T-cell (primary cell): Measurements from ENCODE around the gene SLC35A3. TPM values are rescaled to one million over a fixed set of nuclear protein-coding genes. Genes with fewer than 3 reads are reported as not detected.
A peak's percentile ranks its signal among the peaks of the same experiment; 100 is the strongest.

ENCODE experiments used
- ATAC-seq, 4 experiments: fragments of 200-7000 bp in 3 of 4; fragments of 150-1000 bp in 1 of 4; cut with Tn5 transposase; replicated peaks in 1 of 4; 1 replicate in 3 of 4; 2 replicates in 1 of 4; pipeline ENCODE4 v1.10.0; 2021; ENCODE audit warnings: moderate library complexity in 3 of 4, mild to moderate bottlenecking in 2 of 4, moderate number of reproducible peaks in 1 of 4
- CTCF ChIA-PET, 2 donors: fragments of 300-600 bp; sonication (Branson Sonifier 250); formaldehyde crosslinking; loops; one replicate each; lab custom pipeline; 2022; ENCODE audit warnings: antibody characterized with exemption in 2 of 2; lab: Charles Lee
- POLR2A ChIA-PET, 2 donors: fragments of 300-600 bp; sonication (Branson Sonifier 250); formaldehyde crosslinking; loops; one replicate each; lab custom pipeline; 2022; ENCODE audit warnings: antibody characterized with exemption in 2 of 2; lab: Charles Lee
- DNase-seq, 35 experiments: peaks; one replicate each; pipeline versions ENCODE4 v3.0.0 to v3.0.0-alpha.2; 2013 to 2023
- H3K27ac ChIP-seq: one replicate; pipeline ENCODE4 v1.5.1; 2013; ENCODE audit warnings: low read length
- H3K27me3 ChIP-seq, 2 experiments: replicated peaks in 1 of 2; 1 replicate in 1 of 2; 2 replicates in 1 of 2; pipeline versions ENCODE4 v1.6.1 to v1.7.0; 2013; ENCODE audit warnings: low read length in 1 of 2, mixed read lengths in 1 of 2; ENCODE audit not compliant: control insufficient read depth in 2 of 2, insufficient read depth in 2 of 2; ENCODE audit errors: extremely low read depth in 1 of 2
- H3K36me3 ChIP-seq, 2 donors: 1 replicate in 1 of 2; 2 replicates in 1 of 2; pipeline versions ENCODE4 v1.6.1 to v1.7.0; 2013; ENCODE audit warnings: low read length in 1 of 2; ENCODE audit not compliant: control insufficient read depth in 2 of 2, insufficient read depth in 1 of 2; ENCODE audit errors: extremely low read depth in 1 of 2
- H3K4me1 ChIP-seq, 2 experiments: 1 replicate in 1 of 2; 2 replicates in 1 of 2; pipeline versions ENCODE4 v1.6.1 to v1.7.0; 2013; ENCODE audit warnings: low read length in 2 of 2, mixed read lengths in 1 of 2; ENCODE audit not compliant: insufficient read depth in 2 of 2, control insufficient read depth in 1 of 2; ENCODE audit errors: extremely low read depth in 1 of 2
- H3K4me3 ChIP-seq, 2 donors: 1 replicate in 1 of 2; 2 replicates in 1 of 2; pipeline versions ENCODE4 v1.5.1 to v1.7.0; 2013; ENCODE audit warnings: mild to moderate bottlenecking in 2 of 2, low read length in 1 of 2, moderate library complexity in 1 of 2; ENCODE audit not compliant: control insufficient read depth in 1 of 2; ENCODE audit errors: extremely low read depth in 1 of 2
- H3K9me3 ChIP-seq: 2 replicates; pipeline ENCODE4 v1.7.0; 2013
- H3K27ac Mint-ChIP-seq, 2 donors: one replicate each; pipeline ENCODE4 v1.8.0; 2020 to 2021; ENCODE audit warnings: mild to moderate bottlenecking in 2 of 2, mixed read lengths in 2 of 2
- H3K27me3 Mint-ChIP-seq, 2 donors: one replicate each; pipeline ENCODE4 v1.8.0; 2021 to 2022; ENCODE audit warnings: mixed read lengths in 2 of 2
- H3K36me3 Mint-ChIP-seq: one replicate; pipeline ENCODE4 v1.8.0; 2021; ENCODE audit warnings: mixed read lengths
- H3K4me1 Mint-ChIP-seq, 3 donors: one replicate each; pipeline ENCODE4 v1.8.0; 2020 to 2022; ENCODE audit warnings: mixed read lengths in 3 of 3, mild to moderate bottlenecking in 1 of 3
- H3K4me3 Mint-ChIP-seq, 3 donors: one replicate each; pipeline ENCODE4 v1.8.0; 2020 to 2022; ENCODE audit warnings: mild to moderate bottlenecking in 3 of 3, mixed read lengths in 3 of 3, moderate library complexity in 3 of 3
- H3K9me3 Mint-ChIP-seq, 3 donors: one replicate each; pipeline ENCODE4 v1.8.0; 2020 to 2022; ENCODE audit warnings: mixed read lengths in 3 of 3
- WGBS: methylation state at CpG from one replicate; pipeline ENCODE4 v1.1.5; 2013; ENCODE audit warnings: missing lambda C conversion rate; ENCODE audit not compliant: insufficient coverage; 5-methylcytosine and 5-hydroxymethylcytosine counted together
- total RNA-seq, 35 experiments: library from RNA in 6 of 35; stranded (reverse) in 6 of 35; fragments of 120-200 nt in 1 of 35; gene quantifications; one replicate each; pipeline versions ENCODE4 v1.2.1 to v1.2.4 and lab custom pipeline; 2013 to 2026

The SLC35A3 gene
- total RNA-seq, 5 donors from 2014 or later (not counting 1 experiment from before 2014, with no cell fraction given) = 21.5 to 31.8 (median 24.5) TPM

DNA sequence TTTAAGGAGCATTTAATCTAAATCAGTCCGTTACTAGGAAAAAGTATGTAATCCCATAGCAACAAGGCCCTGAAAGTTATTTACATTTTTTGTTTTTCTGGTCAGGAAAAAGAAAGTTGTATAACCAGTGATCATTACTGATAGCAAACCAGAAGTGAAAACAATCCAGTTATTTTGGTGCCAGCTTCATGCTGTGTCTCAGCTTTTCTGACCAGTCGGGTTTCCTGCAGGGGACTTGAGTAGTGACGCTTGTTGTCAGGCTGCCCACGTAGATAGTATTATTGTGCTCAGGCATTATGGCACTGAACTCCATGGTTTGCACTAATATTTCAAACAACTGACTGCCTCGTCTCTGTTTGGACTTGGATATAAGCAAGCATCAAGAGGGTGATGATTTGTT is 107.7 kb downstream of the SLC35A3 start:
- peak overlapping the region in 1 of 2 donors; percentile 25 for H3K27ac Mint-ChIP-seq
- no peaks in the 10 kb centered on the region for H3K9me3 Mint-ChIP-seq
- H3K4me1 ChIP-seq = no peaks in the 10 kb centered on the region
- no peaks in the 10 kb centered on the region for H3K9me3 ChIP-seq
- no peak for ATAC-seq
- H3K27ac ChIP-seq = no peak overlapping the region
- H3K27me3 Mint-ChIP-seq = no peaks in the 10 kb centered on the region
- peaks cover 31% of the 10 kb centered on the region for H3K36me3 Mint-ChIP-seq
- peaks cover 0 to 2% (median 0%) of the 10 kb centered on the region in 3 donors for H3K4me1 Mint-ChIP-seq
- ChIA-PET CTCF (no interaction called here), POLR2A (no interaction called here)
- peaks cover 5 to 64% of the 10 kb centered on the region in 2 donors for H3K36me3 ChIP-seq
- 100% methylated on average over 3 of the region's 5 CpGs for WGBS
- DNase-seq = no peak
- no peaks in the 10 kb centered on the region for H3K27me3 ChIP-seq
- H3K4me3 Mint-ChIP-seq = no peak overlapping the region
- H3K4me3 ChIP-seq = no peak overlapping the region

- DNase-seq (no peak), ATAC-seq (no peak)
- Mint-ChIP-seq H3K27me3 (no peaks in the 10 kb centered on the region), H3K4me1 (no peaks in the 10 kb centered on the region), H3K4me3 (no peak overlapping the region), H3K27ac (no peak overlapping the region), H3K9me3 (no peaks in the 10 kb centered on the region), H3K36me3 (peaks cover 19% of the 10 kb centered on the region)
- no peaks in the 10 kb centered on the region for H3K9me3 ChIP-seq
- peaks cover 5 to 58% of the 10 kb centered on the region in 2 donors for H3K36me3 ChIP-seq
- no peak overlapping the region for H3K4me3 ChIP-seq
- ChIA-PET POLR2A (no interaction called here), CTCF (no interaction called here)
- H3K27ac ChIP-seq = no peak overlapping the region
- WGBS = no CpG with 5 or more reads among the region's 3 CpGs
- no peaks in the 10 kb centered on the region for H3K4me1 ChIP-seq
- H3K27me3 ChIP-seq = no peaks in the 10 kb centered on the region
Measured at GRCh38 chr1:100080331-100080730, 110.5 kb downstream of the SLC35A3 start.

Other genes starting within 250 kb of the SLC35A3 start
- gene FRRS1, start 203.4 kb upstream of the SLC35A3 start, total RNA-seq = 1 to 10 TPM in 1 of 5 donors, under 1 TPM in 3, not detected in 1; 0.20 to 1.2 (median 0.45) TPM
- 10 to 100 TPM; 14.6 to 17.3 (median 15.8) TPM for gene AGL, start 119.6 kb upstream of the SLC35A3 start, total RNA-seq
- gene SASS6, start 162.9 kb downstream of the SLC35A3 start, total RNA-seq = 1 to 10 TPM; 2.8 to 6.6 (median 4.4) TPM
- 10 to 100 TPM; 15.9 to 36.1 (median 33.0) TPM for gene TRMT13, start 163.2 kb downstream of the SLC35A3 start, total RNA-seq
- 1 to 10 TPM; 1.1 to 1.5 (median 1.3) TPM for gene LRRC39, start 208.3 kb downstream of the SLC35A3 start, total RNA-seq